Urothelium cell line (cell line): ENCODE data around the gene TNNT2.

Experiments
- DNase-seq: peaks from one replicate; pipeline ENCODE4 v3.0.0; 2011; ENCODE audit warnings: low spot score, mixed read lengths
- FAIRE-seq: peaks from 2 replicates; lab custom pipeline; 2011; peaks lifted over from hg19 to GRCh38; lab: Jason Lieb, UNC

Gene TNNT2

DNA sequence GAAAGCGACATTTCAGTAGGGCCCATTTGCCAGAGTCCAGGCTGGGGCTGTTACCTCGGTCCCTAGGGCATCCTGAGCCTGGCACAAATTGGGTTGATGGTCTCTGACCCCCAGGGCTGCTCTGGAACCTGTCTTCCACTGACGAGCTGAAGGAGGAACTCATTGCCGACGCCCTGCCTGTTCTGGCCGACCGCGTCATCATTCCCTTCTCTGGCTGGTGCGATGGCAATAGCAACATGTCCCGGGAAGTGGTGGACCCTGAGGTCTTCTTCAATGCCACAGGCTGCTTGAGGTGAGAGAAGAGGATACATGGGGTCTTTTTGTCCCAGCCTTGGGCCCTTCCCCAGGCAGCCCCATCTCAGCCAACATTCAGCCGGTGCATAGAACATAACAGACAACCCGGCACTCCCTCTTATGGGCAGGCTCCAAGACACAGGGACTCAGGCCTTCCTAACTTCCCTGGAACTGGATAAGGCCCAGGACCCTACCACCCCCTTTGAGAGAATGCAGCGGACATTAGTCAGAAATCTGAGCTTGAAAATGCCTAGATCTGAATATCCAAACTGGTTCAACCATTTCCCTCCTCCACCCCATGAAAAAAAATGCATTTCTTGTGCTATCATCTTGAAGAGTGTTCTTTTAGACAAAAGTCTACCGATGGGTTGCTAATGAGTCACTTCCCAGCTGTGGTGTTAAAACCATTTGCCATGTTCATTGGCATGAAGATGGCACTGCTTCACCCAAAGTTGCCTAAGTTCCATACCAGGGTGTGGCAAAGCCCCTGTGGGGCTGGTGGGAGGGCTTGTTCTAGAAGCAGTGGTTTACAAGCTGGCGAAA is 58.8 kb downstream of the TNNT2 start:
- no peak for DNase-seq
- FAIRE-seq: no peak

GRCh38 chr1:201317551-201317950 is 59.9 kb downstream of the TNNT2 start:
- DNase-seq (no peak), FAIRE-seq (no peak)

GRCh38 chr1:201316556-201316955 is 60.9 kb downstream of the TNNT2 start:
- DNase-seq (no peak), FAIRE-seq (no peak)

GRCh38 chr1:201313086-201313485 is 64.4 kb downstream of the TNNT2 start:
- FAIRE-seq: no peak

DNA sequence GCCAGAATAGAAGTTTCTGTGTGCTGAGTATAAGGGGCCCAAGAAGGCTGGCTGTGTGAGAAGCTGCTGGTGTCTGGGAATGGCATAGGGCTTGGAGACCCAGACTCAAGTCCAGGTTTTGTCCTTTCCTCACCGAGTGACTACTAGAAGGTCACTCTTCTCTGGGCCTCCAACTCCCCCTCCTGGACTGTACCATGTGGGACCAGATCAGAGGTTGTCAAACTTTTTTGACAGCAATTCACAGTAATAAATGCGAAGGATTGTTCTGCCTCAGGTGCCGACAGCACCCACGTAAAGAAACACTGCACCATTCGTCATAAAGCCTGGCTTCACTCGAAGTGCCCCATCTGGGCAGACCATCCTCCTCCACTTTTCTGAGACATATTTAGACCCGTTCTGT is 65.2 kb downstream of the TNNT2 start:
- no peak for FAIRE-seq
- DNase-seq: no peak

More at GRCh38 chr1:201313086-201313485, 64.4 kb downstream of the TNNT2 start:
- DNase-seq: no peak

GRCh38 chr1:201311356-201312011 is 66.0 kb downstream of the TNNT2 start:
- DNase-seq (no peak), FAIRE-seq (no peak)

DNA sequence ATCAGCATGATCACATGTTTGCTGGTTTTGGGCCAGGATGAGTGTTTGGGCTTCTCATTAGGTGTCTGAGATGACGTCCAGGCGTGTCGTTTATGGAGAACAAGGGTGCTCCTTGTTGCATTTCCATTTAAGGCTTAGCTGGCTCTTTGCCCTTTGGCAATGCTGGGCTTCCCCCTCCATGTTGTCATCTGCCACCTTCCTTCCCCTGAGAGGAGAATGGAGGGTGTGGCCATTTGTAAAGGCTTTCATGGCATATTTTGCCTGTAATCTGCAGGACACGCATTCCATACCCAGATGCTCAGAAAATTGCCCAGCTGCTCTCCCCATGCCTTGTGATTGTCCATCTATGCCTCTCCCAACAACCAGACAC is 66.5 kb downstream of the TNNT2 start:
- FAIRE-seq (peak; percentile 77), DNase-seq (peak; percentile 35)

GRCh38 chr1:201310251-201310985 is 67.1 kb downstream of the TNNT2 start:
- DNase-seq (no peak), FAIRE-seq (no peak)

- DNase-seq (peak; percentile 77), FAIRE-seq (no peak)
Measured at GRCh38 chr1:201309416-201309815, 68.1 kb downstream of the TNNT2 start.
